Adipocyte (in vitro differentiated cells): Measurements from ENCODE around the gene ADAMTS3.

Experiments
- DNase-seq: peaks from one replicate; pipeline ENCODE4 v3.0.0-alpha.2; 2015; ENCODE audit warnings: low read depth
- H3K27me3 ChIP-seq: replicated peaks from 2 replicates; pipeline ENCODE4 v1.7.0; 2013; ENCODE audit warnings: mild to moderate bottlenecking, low read length, moderate library complexity; ENCODE audit not compliant: control insufficient read depth, insufficient read depth
- H3K36me3 ChIP-seq: 2 replicates; pipeline ENCODE4 v1.7.0; 2013; ENCODE audit warnings: low read length, mild to moderate bottlenecking, moderate library complexity; ENCODE audit not compliant: control insufficient read depth, insufficient read depth, severe bottlenecking
- H3K4me1 ChIP-seq: 2 replicates; pipeline ENCODE4 v1.7.0; 2013; ENCODE audit warnings: mild to moderate bottlenecking, low read length, moderate library complexity; ENCODE audit not compliant: control insufficient read depth, insufficient read depth
- H3K4me3 ChIP-seq: 2 replicates; pipeline ENCODE4 v1.7.0; 2013; ENCODE audit warnings: mild to moderate bottlenecking, low read length, moderate library complexity
- H3K9ac ChIP-seq: 2 replicates; pipeline ENCODE4 v1.7.0; 2013; ENCODE audit warnings: mild to moderate bottlenecking, low read length, moderate library complexity
- H3K9me3 ChIP-seq: 2 replicates; pipeline ENCODE4 v1.7.0; 2013; ENCODE audit warnings: mild to moderate bottlenecking, low read length, moderate library complexity; ENCODE audit not compliant: control insufficient read depth

ADAMTS3 gene

DNA sequence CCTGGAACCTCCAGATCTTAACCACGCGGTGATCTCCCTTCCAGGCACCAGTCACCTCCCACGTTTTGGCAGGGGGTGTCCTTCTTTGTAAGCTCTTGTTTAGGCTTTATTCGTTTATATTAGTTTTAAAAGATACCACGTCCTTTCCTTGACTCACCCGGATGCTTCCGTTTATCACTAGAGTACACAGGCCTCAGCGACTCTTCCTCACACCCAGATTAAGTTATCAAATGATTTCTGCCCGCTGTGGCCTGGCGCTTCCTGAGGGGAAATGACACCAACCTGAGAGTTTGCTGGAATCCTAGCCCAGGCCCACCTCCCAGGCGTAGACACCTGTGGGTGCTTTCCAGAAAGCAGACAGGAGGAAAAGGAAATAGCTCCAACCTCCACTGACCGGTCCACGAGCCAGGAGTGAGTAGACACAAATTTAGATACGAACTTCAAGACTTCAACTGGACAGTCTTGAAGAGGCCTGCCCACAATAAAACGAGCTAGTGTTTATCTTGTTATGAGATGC lies 756 bp upstream of the ADAMTS3 start:
- H3K4me1 ChIP-seq = peaks cover 9% of the 10 kb centered on the region
- no peak for DNase-seq
- no peaks in the 10 kb centered on the region for H3K36me3 ChIP-seq
- peak overlapping the region; percentile 76 for H3K9ac ChIP-seq
- no peaks in the 10 kb centered on the region for H3K9me3 ChIP-seq
- peak overlapping the region; percentile 84 for H3K4me3 ChIP-seq
- no peaks in the 10 kb centered on the region for H3K27me3 ChIP-seq

DNA sequence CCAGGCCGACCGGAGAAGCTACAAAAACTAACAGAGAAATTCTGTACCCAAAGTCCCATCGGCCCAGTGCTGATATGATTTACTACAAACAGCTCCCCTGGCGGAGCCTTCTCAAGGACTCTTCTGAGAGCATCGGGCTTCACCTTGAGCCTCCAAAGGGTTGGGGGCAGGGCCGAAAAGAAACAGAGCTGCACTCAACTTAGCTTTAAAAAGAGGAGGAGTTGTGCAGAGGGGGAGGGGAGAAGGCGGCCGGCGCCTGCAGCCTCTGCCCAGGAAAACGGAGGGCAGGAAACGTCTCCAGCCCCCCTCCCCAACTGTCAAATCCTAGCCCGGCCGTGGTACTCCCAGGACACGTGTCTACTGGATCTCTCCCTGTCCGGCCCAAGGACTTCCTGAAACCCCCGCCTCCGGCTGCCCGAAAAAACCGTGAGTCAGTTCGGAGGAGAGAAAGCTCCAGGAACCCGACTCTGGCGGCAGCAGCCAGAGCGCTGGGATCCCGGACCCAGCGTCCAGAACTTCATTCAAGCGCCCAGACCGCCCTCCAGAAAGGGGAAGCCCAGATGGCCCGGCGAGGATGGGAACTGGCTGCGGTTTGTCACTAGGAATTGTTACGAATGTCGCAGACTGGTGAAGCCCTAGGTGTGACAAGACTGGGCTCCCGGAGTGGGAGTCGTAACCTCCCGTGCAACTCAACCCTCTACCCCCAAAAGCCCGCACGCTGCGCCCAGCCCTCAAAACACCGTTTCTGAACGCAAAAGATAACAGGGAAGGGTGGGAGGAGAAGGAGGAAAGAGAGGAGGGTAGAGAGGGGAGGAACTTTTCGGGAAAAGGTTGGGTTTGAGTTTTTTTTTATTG lies 973 bp downstream of the ADAMTS3 start:
- H3K36me3 ChIP-seq = no peaks in the 10 kb centered on the region
- H3K9ac ChIP-seq = peak overlapping the region; percentile 76
- peaks cover 24% of the 10 kb centered on the region for H3K4me1 ChIP-seq
- H3K27me3 ChIP-seq = no peaks in the 10 kb centered on the region
- peak; percentile 85 for DNase-seq
- peak overlapping the region; percentile 84 for H3K4me3 ChIP-seq
- no peaks in the 10 kb centered on the region for H3K9me3 ChIP-seq

DNA sequence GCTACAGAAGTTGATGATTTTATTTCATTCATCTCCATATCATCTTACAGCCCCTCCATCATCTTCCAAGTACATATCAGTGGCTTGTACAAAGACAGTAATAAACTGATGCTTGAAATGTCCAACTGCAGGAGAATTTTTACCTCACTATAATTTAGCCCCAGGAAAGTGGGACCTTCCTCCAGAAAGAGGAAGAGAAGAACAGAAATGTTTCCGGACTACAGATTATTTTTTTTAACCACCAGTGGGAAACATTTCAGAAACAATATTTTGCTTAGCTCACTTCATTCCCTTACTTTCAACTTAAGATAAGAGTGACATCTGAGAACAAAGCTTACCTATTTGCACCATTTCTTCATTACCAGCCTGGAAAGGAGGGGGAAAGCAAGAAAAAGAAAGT lies 2.0 kb downstream of the ADAMTS3 start:
- Histone ChIP-seq H3K4me3 (peak overlapping the region; percentile 84), H3K27me3 (no peaks in the 10 kb centered on the region), H3K9me3 (no peaks in the 10 kb centered on the region), H3K4me1 (peaks cover 27% of the 10 kb centered on the region), H3K9ac (peak overlapping the region; percentile 76), H3K36me3 (no peaks in the 10 kb centered on the region)
- no peak for DNase-seq

DNA sequence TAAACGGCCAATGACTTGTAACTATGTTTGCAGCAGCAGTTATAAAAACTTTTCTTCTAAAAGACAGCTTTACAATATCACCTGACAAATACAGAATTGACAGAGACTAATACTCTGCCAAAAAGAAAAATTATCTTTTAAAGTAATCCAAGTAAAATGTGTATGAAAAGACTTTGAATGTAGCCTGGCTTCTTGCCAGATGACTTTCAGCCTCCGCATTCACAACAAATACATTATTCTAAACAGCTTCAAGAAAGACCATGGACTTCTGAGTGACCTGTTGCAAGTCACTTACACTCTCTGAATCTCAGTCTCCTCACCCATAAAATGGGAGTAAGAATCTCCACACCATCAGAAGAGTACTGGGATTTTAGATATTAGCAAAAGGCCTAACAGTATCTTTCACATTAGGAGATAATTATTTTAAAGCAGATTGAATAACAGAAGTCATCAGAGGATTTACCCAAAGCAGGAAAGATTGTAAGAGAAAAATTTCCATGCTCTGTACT lies 2.5 kb downstream of the ADAMTS3 start:
- Histone ChIP-seq H3K9ac (no peak overlapping the region), H3K9me3 (no peaks in the 10 kb centered on the region), H3K4me3 (no peak overlapping the region), H3K36me3 (no peaks in the 10 kb centered on the region), H3K27me3 (no peaks in the 10 kb centered on the region), H3K4me1 (peaks cover 27% of the 10 kb centered on the region)
- DNase-seq = no peak

DNA sequence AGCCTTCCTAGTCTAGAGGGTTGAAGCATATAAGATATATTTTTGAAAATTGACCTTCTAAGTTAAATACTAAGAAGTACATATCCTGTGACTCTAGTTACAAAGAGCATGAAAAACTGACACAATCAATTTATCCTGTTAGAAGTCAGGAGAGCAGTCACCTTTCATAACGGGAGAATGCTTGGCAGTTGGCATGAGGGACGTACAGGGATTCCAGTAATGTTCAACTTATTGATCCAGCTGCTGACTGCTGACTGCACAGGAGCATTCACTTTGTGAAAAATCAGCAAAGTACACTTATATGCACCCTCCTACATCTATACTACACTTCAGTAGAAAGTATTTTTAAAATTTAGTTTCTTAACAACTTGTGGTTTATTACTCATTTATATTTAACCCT lies 4.2 kb downstream of the ADAMTS3 start:
- no peak for DNase-seq
- Histone ChIP-seq H3K9ac (no peak overlapping the region), H3K4me1 (peaks cover 27% of the 10 kb centered on the region), H3K36me3 (no peaks in the 10 kb centered on the region), H3K27me3 (no peaks in the 10 kb centered on the region), H3K4me3 (no peak overlapping the region), H3K9me3 (no peaks in the 10 kb centered on the region)

DNA sequence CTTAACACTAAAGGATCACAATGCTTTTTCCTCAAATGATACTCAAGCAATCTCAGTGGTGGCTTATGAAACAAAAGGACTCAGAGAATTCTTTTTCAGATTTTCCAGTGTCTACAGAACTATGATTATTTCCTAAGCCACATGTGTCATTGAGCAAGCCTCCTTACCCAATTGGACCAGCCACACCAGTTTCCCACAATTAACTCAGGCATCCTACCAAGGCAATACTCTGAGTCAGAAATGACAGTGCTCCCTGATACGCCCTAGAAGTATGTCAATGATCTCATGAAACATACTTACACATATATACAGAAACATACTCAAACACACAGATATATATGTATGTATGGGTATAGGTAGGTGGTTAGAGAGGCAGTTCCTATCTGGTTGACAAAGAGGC lies 4.8 kb downstream of the ADAMTS3 start:
- Histone ChIP-seq H3K36me3 (no peaks in the 10 kb centered on the region), H3K9me3 (no peaks in the 10 kb centered on the region), H3K4me1 (peaks cover 27% of the 10 kb centered on the region), H3K4me3 (no peak overlapping the region), H3K9ac (no peak overlapping the region), H3K27me3 (no peaks in the 10 kb centered on the region)
- peak; percentile 52 for DNase-seq

DNA sequence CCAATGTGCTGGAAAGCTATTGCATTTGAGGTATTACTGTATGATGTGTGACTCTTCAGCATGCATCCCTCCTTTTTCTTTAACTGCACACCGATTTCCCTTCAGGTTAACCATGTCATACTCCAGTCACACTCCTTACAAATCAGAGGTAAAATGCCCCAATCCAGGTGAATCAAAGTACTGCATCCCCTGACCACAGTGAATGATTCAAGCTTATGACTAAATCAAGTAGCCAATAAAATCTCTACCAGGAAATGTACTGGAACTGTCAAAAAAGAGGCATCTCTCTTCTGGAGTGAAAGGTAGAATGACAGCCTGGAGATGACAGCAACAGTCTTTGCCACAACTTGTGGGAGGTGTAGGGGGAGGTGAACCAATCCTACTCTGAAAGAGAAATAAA lies 10.4 kb downstream of the ADAMTS3 start:
- DNase-seq = no peak
- peaks cover 8% of the 10 kb centered on the region for H3K4me1 ChIP-seq
- H3K36me3 ChIP-seq = no peaks in the 10 kb centered on the region
- no peak overlapping the region for H3K4me3 ChIP-seq
- no peaks in the 10 kb centered on the region for H3K27me3 ChIP-seq
- no peaks in the 10 kb centered on the region for H3K9me3 ChIP-seq
- no peak overlapping the region for H3K9ac ChIP-seq

DNA sequence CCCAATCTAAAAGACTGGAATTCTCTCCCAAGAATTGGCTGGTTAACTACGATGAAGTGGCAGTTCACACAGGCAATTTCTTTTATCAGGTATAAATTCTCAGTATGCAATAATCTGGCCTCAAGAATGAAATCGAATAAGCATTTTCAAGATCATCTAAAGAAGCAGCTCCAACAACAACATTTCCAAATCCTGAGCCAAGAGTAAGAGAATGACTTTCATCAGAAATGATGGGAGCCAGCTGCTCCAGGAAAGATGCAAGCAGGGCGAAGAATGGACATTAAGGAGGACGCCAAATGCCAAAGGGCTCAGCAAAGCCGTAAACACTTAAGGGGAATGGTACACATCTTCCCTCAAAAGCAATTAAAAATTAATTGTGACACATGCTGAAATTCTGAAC lies 12.0 kb downstream of the ADAMTS3 start:
- DNase-seq = no peak
- Histone ChIP-seq H3K9me3 (no peaks in the 10 kb centered on the region), H3K27me3 (no peaks in the 10 kb centered on the region), H3K36me3 (no peaks in the 10 kb centered on the region), H3K4me3 (no peak overlapping the region), H3K9ac (no peak overlapping the region), H3K4me1 (no peaks in the 10 kb centered on the region)

DNA sequence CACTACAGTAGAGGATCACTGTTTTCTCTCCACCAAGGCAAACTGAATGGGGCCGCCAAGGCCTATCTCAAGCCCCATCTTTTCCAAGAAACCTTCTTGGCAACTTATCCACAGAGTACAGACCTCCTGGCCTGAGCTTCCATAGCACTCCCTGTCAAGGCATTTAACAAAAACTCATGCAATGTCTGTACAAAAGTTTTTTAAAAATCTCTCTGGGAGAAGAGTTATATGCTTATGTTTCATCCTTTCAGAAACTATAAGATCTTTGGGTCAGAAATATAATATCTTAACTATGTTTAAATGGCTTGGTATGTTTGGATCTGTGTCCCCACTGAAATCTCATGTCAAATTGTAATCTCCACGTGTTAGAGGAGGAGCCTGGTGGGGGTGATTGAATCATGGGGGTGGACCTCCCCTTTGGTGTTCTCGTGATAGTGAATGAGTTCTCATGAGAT lies 13.6 kb downstream of the ADAMTS3 start:
- Histone ChIP-seq H3K27me3 (no peaks in the 10 kb centered on the region), H3K9ac (no peak overlapping the region), H3K9me3 (no peaks in the 10 kb centered on the region), H3K36me3 (no peaks in the 10 kb centered on the region), H3K4me3 (no peak overlapping the region), H3K4me1 (no peaks in the 10 kb centered on the region)
- DNase-seq = no peak

DNA sequence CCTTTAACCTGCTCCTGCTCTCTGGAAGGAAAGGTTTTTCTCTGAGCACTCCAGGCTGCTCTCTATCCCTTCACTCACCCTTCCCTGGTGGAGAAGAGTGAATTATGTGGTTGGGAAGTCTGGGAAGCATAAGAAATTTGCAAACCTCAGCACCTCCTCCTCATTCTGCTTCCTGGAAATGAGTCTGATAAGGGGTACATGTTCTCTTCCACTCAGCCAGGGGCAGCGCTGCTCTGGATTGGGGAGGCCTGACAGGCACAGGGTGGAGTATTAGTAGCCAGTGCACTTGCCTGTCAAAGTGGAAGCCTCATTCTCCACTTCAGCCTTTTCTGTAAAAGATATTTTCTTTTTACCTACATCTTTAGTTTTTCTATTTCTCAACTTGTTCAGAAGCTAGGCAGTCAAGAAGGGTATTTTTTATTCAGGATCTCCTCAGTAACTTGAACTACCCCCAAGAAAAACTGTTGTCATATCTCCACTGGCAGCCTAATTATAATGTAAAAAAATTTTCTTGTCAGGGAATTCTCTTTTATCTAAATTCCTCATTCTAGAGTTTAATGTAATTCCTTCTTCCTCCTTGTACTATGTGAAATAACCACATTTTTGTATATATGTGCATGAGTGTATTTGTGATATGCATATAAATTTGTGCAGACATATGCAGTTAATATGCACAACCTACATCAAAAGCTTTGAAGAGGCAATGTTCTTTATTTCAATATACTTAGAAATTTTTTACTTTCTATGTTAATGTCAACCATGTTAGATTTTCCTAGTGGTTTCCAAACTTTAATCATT lies 15.3 kb downstream of the ADAMTS3 start:
- H3K36me3 ChIP-seq = no peaks in the 10 kb centered on the region
- no peaks in the 10 kb centered on the region for H3K27me3 ChIP-seq
- no peaks in the 10 kb centered on the region for H3K4me1 ChIP-seq
- no peak overlapping the region for H3K4me3 ChIP-seq
- no peak overlapping the region for H3K9ac ChIP-seq
- H3K9me3 ChIP-seq = no peaks in the 10 kb centered on the region
- DNase-seq = no peak

DNA sequence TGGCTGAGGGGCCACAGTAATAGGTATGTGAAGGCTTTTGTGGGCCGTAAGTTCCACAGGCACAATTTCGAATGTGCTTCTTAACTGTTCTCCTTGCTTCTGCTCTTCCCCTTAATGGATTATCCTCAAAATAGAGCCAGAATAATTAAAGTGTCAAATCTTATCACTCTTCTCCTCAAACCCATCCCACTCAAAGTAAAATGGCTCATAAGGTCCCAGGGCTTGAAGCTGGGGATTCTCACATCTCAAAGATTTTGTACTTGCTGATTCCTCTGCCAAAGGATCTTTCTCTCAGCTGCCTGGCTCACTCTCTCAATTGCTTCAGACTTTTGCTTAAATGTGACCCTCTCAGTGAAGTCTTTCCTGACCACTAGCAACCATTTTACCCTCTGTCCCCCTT lies 16.6 kb downstream of the ADAMTS3 start:
- H3K9me3 ChIP-seq = no peaks in the 10 kb centered on the region
- no peaks in the 10 kb centered on the region for H3K4me1 ChIP-seq
- no peaks in the 10 kb centered on the region for H3K27me3 ChIP-seq
- H3K4me3 ChIP-seq = no peak overlapping the region
- DNase-seq = no peak
- no peaks in the 10 kb centered on the region for H3K36me3 ChIP-seq
- no peak overlapping the region for H3K9ac ChIP-seq
